ENCODE results near the gene PROM2.

- TF ChIP-seq, protein P1, sequence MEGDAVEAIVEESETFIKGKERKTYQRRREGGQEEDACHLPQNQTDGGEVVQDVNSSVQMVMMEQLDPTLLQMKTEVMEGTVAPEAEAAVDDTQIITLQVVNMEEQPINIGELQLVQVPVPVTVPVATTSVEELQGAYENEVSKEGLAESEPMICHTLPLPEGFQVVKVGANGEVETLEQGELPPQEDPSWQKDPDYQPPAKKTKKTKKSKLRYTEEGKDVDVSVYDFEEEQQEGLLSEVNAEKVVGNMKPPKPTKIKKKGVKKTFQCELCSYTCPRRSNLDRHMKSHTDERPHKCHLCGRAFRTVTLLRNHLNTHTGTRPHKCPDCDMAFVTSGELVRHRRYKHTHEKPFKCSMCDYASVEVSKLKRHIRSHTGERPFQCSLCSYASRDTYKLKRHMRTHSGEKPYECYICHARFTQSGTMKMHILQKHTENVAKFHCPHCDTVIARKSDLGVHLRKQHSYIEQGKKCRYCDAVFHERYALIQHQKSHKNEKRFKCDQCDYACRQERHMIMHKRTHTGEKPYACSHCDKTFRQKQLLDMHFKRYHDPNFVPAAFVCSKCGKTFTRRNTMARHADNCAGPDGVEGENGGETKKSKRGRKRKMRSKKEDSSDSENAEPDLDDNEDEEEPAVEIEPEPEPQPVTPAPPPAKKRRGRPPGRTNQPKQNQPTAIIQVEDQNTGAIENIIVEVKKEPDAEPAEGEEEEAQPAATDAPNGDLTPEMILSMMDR (IDR thresholded peaks at IDR 0.05; ENCODE audit: insufficient read depth, low read length, poor library complexity, severe bottlenecking): peak; percentile 34
- no peak for TF ChIP-seq EZH2phosphoT487 (conservative IDR thresholded peaks at IDR 0.05; ENCODE audit: low read length)
Observed at GRCh38 chr2:95314964-95315611, 40.8 kb downstream of the PROM2 start.

Measured in SU-DHL-6 (cell line).